ENCODE results near the gene EFCAB9. TPM values are rescaled to one million over a fixed set of nuclear protein-coding genes. Genes with fewer than 3 reads are reported as not detected.
"Not testable (repeated sequence)": the region's sequence is repeated elsewhere in the genome, so short reads cannot be mapped to it uniquely, and the experiment has no call there.

EFCAB9 gene
- total RNA-seq, 1 donor from 2014 or later, result not detected

DNA sequence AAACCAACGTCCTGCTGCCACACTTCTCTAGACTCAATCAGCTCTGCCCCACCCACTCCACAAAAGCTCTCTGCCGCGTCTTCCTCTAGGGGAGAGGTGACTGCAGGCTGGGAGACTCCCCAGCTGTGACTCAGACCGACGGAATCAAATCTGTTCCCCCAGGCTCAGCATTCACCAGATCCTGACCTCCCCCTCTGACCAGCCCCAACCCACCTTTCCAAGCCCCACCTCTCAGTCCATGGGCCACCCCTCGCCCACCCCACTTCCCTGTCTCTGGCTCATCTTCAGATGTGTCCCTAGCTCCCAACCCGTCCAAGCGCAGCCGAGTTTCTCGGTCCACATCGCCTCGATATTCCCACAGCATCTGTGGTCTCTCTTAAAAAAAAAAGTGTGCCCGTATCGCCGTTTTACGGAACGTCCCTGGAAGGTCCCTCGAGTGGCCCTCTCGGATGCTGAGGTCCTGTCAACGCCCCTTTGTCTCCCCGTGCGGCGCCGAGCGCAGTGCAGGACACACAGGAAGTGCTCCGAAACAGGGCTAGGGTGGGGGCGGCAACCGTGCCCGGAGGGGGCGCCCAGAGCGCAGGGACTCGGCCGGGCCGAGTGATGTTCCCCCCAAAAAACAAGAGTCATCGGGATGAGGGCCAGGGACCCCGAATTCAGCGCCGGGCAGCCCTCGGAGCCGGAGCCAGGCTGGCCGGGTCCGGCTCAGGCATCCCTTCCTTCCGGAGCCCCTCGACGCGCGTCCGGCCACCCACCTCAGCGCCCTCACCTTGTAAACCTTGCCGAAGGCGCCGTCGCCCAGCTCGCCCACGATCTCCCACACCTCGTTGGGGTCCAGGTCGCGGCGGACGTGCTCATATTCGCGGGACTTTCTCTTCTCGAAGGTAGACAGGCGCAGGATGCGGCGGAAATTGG is 6.6 kb upstream of the EFCAB9 start:
- intact Hi-C loops (cut with micrococcal nuclease), result loop anchor here (1.0 to 10.0 kb wide), 17 partner anchors 8 to 1855 kb away; partner anchors contain the start of genes CREBRF, FBXW11, NPM1 and RPL26L1

DNA sequence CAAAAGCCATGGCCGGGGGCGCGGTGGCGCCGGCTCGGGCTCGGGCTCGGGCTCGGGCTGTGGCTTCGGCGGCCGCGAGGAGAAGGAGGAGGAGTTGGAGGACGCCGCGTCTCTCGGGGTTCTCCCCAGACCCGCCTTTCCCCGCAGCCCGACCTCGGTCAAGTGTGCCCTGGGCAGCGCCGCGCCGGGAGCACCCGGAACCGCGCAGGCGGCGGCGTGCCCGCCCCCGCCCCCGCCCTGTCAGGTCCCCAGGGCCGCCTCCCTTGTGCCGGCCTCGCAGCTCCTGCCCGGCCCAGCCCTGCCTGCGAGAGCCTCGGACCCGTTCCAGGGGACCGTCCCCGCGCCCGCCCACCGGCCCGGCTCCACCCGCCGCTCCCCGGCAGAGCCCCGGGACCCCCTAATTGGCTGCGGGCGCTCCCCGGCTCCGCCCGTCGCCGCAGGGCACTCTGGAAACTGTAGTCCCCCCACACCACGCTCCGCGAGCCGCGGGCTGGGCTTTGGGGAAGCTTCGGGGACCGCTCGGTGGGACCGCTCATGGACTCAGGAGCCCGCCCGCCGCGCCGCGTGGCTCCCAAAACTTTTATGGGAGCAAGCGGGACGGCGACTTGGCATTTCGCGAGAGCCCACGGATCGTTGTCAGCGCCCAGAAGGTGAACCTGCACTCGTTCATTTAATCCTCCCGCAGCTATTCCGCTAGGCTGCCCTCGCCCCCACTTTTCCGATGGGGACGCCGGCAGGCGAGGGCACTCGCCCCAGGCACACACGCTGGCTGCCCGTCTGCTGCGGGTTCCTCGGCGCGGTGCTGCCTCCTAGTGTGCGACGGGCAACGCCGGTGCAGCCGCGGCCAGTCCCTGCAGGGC is 5.7 kb upstream of the EFCAB9 start, which contains the start of gene STK10:
Gene STK10, minus strand, starts transcription at position 192 of the 860 bp plus-strand sequence. Its CDS starts 182 bp downstream, at position 10.
- intact Hi-C loops (cut with micrococcal nuclease), result loop anchor here (1.0 to 10.0 kb wide), 14 partner anchors 38 to 1856 kb away; partner anchors contain the start of genes CREBRF, FBXW11, NPM1 and RPL26L1

DNA sequence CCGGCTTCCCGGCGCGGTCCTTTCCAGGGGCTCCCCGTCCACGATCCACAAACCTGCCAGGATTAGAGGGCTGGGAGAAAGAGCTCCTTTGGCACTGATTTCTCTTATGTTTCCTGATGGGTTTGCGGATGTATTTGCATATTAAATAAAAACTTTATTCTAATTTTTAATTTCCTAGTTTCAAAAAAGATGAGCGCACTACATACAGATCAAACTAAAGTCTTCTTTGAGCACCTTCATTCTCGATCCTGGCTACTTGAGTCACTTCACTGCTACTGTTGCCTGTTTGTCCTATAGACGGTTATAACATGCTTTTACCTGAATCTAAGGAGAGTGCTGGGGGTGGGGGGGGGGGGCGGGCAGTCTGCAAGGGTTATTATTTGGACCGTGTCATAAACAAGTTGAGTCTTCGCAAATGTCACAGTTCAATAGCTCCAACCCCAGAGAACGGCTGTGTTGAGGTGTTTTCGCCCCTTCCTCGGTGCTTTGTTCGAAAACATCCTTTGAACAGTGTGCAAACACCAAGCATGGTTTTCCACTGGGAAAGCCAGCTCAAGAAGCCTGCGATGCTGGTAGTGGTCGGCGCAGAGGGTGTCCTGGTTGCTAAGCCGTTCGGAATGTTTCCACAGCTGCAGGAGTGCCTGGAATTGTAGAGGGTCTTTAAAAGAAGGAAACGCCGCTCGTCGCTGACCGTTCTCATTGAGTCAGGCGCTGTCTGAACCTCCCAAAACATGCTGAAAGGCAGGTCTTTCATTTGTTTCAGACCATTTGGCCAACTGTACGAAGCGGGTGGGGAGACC is 4.9 kb upstream of the EFCAB9 start:
- intact Hi-C loops (cut with micrococcal nuclease), result loop anchor here (1.0 to 10.0 kb wide), 14 partner anchors 39 to 1857 kb away; partner anchors contain the start of genes CREBRF, FBXW11, NPM1 and RPL26L1

DNA sequence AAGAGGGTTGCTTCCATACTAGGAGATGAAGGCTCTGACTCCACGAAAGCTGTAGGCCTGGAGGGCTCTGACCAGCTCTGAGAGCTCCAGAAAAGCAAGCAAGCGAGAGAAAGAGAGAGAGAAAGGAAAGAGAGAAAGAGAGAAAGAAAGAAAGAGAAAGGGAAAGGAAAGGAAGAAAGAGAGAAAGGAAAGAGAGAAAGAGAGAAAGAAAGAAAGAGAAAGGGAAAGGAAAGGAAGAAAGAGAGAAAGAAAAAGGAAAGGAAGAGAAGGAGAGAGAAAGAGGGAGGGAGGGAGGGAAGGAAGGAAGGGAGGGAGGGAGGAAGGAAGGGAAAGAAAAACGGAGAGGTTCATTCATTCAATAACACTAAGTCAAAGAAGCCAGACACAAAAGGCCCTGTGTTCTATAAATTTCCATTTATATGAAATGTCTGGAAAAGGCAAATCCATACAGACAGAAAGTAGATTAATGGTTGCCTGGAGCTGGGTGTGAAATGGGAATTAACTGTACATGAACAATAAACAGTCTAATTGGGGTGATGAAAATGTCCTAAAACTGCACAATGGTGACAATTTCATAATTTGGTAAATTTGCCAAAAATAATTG is 4.2 kb upstream of the EFCAB9 start:
- intact Hi-C loops (cut with micrococcal nuclease), result loop anchor here (2.0 to 10.0 kb wide), 5 partner anchors 768 to 1857 kb away; partner anchors contain the start of genes CREBRF, NPM1, RPL26L1 and STC2

DNA sequence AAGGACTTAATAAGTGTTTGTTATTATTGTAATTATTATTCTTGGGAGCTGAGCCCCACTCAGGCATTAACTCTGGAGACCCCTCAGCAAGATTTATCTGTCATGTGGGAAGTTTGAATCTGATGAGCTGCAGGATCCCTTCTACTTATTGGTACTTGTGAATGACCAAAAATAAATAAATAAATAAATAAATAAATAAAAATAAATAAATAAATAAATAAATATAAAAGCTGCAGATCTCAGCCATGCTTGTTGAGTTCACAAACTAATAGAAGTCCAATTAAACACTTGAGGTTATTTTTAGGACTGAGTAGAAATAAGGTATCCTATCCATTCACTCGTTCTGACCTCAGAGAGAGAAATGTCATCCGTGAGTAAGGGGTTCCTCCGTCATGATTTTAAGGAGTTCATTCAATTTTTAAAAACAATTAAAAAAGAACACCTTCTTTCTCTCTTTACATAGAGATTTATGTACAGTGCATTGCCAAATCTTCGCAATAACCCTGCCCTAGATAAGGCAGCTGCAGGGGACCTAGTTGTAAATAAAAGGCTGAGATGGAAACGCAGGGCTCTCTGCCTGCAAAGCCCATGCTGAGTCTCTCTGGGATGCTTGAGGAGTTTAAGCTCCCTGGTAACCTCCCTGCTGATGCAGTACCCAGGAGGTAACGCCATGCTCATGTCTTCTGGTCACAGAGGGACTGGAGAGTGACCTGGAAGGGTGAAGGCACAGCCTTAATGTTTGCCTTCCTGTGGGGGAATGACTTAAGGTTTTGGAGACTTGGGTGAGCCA is 1.2 kb downstream of the EFCAB9 start:
- intact Hi-C loops (cut with micrococcal nuclease), result no loop called here

DNA sequence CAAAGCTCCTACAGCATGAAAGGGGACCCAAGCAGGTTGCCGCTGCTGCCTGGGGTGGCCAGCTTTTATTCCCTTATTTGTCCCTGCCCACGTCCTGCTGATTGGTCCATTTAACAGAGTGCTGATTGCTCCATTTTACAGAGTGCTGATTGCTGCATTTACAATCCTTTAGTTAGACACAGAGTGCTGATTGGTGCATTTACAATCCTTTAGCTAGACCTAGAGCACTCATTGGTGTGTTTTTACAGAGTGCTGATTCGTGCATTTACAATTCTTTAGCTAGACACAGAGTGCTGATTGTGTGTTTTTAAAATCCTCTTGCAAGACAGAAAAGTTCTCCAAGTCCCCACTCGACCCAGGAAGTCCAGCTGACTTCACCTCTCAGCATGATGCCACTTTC is 3.8 kb downstream of the EFCAB9 start:
- intact Hi-C loops (cut with micrococcal nuclease), result not testable (repeated sequence)

DNA sequence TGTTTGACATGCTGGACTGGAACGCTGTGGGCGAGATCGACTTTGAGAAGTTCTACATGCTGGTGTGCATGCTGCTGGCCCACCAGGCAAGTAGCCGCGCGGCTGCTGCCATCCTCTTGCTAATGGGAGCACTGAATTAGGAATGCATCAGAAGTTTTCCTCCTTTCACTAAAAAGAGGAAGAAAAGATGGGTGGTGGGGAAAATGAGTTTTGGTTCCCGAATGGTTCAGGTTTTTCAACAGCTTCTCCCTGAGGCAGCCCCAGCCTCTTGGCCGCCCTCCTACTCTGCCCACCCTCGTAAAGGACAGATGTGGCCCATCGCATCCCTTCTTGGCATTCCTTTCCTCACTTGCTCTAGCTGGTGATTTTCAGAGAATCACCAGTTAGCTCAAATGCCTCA is 5.5 kb downstream of the EFCAB9 start:
- intact Hi-C loops (cut with micrococcal nuclease), result no loop called here

DNA sequence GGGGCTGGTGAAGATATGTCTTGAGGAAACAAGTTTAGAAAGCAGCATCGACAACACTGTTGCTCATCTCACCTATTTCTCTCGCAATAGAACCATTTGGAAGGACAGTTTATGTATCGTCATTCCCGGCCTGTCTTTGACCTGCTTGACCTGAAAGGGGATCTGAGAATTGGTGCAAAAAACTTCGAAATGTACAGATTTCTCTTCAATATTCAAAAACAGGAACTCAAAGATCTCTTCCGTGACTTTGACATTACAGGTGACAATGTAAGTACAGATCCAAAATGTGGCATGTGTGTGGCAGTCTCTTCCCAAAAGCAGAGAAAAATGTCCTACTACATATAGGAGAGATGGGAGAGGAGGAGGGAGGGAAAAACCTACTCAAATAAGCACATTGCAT is 6.5 kb downstream of the EFCAB9 start:
- intact Hi-C loops (cut with micrococcal nuclease), result no loop called here

DNA sequence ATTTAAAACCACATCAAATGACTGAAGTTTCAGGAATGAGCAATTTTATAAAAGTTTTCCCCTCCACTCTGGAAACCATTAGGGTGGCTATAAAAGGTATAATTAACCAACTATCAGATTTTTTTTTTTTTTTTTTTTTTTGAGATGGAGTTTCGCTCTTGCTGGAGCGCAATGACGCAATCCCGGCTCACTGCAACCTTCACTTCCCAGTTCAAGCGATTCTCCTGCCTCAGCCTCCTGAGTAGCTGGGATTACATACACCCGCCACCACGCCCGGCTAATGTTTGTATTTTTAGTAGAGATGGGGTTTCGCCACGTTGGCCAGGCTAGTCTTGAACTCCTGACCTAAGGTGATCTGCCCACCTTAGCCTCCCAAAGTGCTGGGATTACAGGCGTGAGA is 12.0 kb downstream of the EFCAB9 start:
- intact Hi-C loops (cut with micrococcal nuclease), result not testable (repeated sequence)

DNA sequence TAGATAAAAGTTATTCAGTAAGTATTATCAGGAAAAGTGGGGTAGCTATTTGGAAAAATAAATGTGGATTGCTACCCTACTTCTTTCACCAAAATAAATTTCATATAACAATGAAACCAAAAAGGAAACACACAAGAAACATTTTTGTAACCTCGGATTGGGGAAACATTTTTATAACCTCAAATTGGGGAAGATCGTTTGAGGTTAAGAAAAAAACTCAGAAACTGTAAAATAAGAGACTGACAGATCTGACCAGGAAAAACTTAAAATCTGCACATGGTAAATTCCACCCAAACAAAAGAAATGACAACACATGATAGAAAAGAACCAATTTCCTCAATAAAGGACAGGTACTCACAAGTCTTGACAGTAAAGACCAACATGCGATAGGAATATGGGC is 13.5 kb downstream of the EFCAB9 start:
- intact Hi-C loops (cut with micrococcal nuclease), result no loop called here

DNA sequence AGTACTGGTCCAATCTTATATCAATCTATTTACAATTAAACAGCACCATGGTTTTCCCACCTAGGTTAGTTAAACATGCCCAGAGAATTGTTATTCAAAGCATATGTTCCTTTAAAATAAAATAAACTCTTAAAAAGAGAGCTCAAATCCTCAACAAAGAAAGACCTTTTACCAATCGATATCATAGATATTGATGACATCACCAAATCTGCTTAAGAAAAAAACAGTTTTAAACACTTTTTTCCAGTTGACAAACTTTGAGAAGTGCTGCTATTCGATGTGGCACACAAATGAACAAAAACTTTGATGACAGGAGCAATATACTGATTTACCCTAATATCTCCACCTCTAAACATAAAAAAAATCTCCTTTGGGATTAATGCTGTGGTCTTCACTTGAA is 15.7 kb downstream of the EFCAB9 start:
- intact Hi-C loops (cut with micrococcal nuclease), result no loop called here

DNA sequence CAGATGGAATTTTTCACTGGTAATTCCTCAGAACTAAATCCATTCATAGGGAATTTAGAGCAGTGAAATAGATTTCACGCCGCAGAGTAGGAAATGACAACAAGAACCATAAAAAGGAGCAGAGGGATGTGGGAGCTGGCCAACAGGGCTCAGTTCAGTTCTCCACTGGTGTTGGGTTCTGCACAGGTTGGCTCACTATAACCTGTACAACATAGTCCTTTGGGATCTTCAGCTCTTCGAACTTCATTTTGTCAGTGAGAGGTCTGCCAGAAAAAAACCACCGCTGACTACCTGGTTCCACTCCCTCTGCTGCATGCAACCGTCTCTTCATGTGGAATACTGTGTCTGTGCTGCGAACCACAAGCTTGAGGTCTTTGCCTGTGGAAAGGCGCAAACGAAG is 17.7 kb downstream of the EFCAB9 start:
- intact Hi-C loops (cut with micrococcal nuclease), result no loop called here

DNA sequence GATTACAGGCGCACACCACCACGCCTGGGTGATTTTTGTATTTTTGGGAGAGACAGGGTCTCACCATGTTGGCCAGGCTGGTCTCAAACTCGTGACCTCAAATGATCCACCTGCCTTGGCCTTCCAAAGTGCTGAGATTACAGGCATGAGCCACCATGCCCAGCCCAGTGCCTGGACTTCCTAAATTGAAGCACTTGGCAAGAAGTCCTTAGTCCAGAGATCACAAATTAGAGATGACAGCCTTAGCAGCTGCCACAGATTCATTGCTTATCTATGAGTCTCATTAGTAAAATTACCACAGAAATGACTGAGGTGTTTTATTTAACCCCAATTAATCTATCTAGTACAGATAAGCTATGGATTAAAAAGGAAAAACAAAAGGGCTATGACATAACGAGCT is 19.2 kb downstream of the EFCAB9 start:
- intact Hi-C loops (cut with micrococcal nuclease), result no loop called here

DNA sequence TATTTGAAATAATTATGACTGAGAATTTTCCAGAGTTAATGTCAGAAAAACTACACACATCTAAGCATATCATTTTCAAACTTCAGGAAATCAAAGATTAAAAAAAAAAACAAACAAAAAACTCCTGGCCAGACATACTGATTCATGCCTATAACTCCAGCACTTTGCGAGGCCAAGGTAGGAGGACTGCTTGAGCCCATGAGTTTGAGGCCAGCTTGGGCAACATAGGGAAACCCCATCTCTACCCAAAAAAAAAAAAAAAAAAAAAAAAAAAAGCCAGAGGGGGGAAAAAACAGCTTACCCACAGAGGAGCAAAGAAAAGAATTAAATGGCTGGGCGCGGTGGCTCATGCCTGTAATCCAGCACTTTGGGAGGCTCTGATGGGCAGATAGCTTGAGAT is 22.4 kb downstream of the EFCAB9 start:
- intact Hi-C loops (cut with micrococcal nuclease), result no loop called here

DNA sequence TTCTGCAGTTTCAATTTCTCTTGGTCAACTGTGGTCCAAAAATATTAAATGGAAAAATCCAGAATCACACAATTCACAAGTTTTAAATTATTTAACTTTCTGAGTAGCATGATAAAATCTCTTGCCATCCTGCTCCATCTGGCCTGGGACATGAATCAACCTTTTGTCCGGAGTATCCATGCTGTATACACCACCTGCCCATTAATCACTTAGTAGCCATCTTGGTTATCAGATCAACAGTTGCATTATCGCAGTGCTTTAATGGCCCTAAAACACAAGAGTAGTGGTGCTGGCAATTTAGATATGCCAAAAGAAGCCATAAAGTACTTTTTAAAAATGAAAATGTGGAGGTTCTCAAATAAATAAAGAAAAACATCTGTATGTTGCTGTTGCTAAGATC is 25.3 kb downstream of the EFCAB9 start:
- intact Hi-C loops (cut with micrococcal nuclease), result no loop called here

DNA sequence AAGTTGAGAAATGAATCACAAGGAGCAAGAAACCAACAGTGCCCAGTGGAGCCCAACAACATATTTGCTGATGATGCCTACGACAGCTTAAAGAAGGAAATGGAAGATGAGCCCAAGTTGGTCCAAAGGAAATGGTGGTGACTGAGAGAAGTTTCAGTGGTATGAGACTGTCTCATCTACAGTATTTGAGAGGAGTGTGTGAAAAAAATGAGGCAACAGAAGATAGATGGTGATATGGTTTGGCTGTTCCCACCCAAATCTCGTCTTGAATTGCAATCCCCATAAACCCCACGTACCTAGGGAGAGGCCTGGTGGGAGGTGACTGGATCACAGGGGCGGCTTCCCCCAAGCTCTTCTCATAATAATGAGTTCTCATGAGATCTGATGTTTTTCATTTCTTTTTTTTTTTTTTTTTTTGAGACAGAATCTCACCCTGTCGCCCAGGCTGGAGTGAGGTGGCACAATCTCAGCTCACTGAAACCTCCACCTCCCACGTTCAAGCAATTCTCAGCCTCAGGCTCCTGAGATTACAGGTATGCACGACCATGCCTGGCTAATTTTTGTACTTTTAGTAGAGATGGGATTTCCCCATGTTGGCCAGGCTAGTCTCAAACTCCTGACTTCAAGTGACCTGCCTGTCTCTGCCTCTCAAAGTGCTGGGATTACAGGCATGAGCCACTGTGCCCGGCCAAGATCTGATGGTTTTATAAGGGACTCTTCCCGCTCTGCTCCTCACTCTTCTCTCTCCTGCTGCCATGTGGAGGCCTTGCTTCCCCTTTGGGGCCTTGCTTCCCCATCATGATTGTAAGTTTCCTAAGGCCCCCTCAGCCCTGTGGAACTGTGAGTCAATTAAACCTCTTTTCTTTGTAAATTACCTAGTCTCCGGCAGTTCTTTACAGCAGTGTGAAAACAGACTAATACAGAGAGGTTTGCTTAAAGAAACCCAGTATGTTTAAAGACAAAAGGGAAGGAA is 30.2 kb downstream of the EFCAB9 start:
- intact Hi-C loops (cut with micrococcal nuclease), result loop anchor here (5.0 kb wide), 2 partner anchors 52 to 58 kb away; partner anchors contain the start of gene UBTD2

DNA sequence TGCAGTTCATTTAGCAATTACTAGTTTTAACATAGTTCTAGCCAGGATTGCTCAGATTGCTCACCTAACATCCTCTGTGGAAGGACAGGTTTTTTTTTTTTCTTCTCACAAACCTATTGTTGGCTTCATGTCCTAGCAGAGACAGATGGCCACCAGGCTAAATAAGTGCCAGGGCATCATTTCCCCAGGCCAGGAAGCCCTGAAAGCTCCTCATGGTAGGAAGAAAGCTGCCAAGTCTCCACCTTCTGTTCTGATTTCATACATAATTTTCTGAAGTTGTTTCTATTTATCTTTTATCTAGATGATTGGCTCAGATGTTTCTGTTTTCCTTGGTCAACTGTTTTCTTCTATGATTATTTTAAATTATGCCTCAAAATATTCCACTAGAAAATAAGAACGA is 31.0 kb downstream of the EFCAB9 start:
- intact Hi-C loops (cut with micrococcal nuclease), result loop anchor here (5.0 kb wide), 2 partner anchors 53 to 57 kb away; partner anchors contain the start of gene UBTD2

DNA sequence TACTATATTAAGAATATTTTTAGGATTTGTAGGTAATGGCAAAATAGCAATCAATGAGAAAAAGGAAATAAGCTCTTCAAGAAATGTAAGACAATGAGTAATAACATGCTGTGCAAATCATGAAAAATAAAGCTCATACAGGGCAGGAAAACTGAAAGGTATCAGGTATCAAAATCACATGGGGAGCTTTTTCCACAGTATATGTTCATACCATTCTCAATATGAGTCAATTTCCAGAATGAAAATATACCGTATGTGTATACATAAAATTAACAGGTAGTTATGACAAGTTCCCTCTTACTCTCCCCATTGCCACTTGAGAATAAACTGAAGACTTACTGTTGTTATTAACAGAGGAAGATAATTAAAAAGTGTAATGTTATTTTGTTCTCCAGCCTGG is 35.9 kb downstream of the EFCAB9 start:
- intact Hi-C loops (cut with micrococcal nuclease), result no loop called here
